Ectodermal cell (in vitro differentiated cells): ENCODE data around the gene KNDC1.

Source experiments
- H3K27ac ChIP-seq: 2 replicates; pipeline ENCODE4 v1.7.0; 2013; ENCODE audit warnings: mild to moderate bottlenecking, low read depth, low read length; ENCODE audit not compliant: insufficient read depth, poor library complexity, severe bottlenecking
- H3K27me3 ChIP-seq: 2 replicates; pipeline ENCODE4 v1.7.0; 2013; ENCODE audit warnings: mild to moderate bottlenecking, low read length; ENCODE audit not compliant: insufficient read depth, control insufficient read depth, poor library complexity, severe bottlenecking
- H3K36me3 ChIP-seq: one replicate; pipeline ENCODE4 v1.7.0; 2013; ENCODE audit warnings: low read length; ENCODE audit not compliant: control insufficient read depth, insufficient read depth
- H3K4me1 ChIP-seq: one replicate; pipeline ENCODE4 v1.7.0; 2013; ENCODE audit warnings: low read length; ENCODE audit not compliant: control insufficient read depth, insufficient read depth
- H3K4me3 ChIP-seq: 2 replicates; pipeline ENCODE4 v1.7.0; 2013; ENCODE audit warnings: low read depth, low read length, control low read depth; ENCODE audit not compliant: insufficient read depth
- H3K9me3 ChIP-seq: 2 replicates; pipeline ENCODE4 v1.7.0; 2013; ENCODE audit warnings: mild to moderate bottlenecking, low read length, moderate library complexity; ENCODE audit not compliant: control insufficient read depth
- WGBS, 2 experiments: methylation state at CpG; one replicate each; pipeline ENCODE4 v1.1.7; 2013; ENCODE audit warnings: missing lambda C conversion rate in 2 of 2; 5-methylcytosine and 5-hydroxymethylcytosine counted together

Gene KNDC1

DNA sequence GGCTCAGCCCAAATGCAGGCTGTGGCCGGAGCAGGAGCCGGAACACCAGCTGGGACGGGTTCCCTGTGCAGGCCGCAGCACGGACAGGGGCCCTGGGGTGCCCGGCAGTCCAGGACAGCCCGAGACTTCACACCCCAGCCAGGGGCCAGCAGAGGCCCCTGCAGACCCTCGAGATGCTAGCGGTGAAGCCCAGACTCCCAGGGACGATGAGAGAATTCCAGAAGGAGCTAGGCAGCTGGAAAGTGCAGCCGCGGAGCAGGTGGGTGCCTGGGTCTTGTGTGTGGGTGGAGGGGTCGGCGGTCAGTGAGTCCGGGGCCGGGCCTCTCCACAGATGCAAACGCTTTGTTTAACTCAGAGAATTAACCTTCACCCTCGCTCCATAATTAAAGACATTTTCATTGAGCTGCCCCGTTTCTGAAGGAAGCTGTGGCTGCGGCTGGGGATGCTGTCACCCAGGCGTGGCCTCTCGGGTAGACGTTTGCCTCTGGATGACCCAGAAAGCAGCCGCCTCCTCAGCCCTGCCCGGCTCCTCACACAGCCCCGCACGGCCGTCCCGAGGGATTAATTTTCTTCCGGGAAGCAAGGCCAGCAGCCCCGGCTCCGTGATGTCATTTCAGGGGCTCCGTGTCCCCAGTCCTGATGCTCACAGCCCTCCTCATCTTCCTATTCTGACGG is 26.5 kb downstream of the KNDC1 start:
- Histone ChIP-seq H3K27ac (no peak overlapping the region), H3K9me3 (no peaks in the 10 kb centered on the region), H3K27me3 (no peaks in the 10 kb centered on the region), H3K36me3 (no peaks in the 10 kb centered on the region), H3K4me3 (no peak overlapping the region), H3K4me1 (peaks cover 10% of the 10 kb centered on the region)
- WGBS, 2 experiments: 91 to 93% methylated on average over 34 of the region's 34 CpGs

GRCh38 chr10:133187091-133187905 is 27.3 kb downstream of the KNDC1 start:
- WGBS, 2 experiments: 92 to 93% methylated on average over 35 to 38 of the region's 38 CpGs
- H3K36me3 ChIP-seq: no peaks in the 10 kb centered on the region
- H3K27me3 ChIP-seq: no peaks in the 10 kb centered on the region
- H3K27ac ChIP-seq: no peak overlapping the region
- no peak overlapping the region for H3K4me3 ChIP-seq
- H3K4me1 ChIP-seq: peaks cover 10% of the 10 kb centered on the region
- H3K9me3 ChIP-seq: no peaks in the 10 kb centered on the region

DNA sequence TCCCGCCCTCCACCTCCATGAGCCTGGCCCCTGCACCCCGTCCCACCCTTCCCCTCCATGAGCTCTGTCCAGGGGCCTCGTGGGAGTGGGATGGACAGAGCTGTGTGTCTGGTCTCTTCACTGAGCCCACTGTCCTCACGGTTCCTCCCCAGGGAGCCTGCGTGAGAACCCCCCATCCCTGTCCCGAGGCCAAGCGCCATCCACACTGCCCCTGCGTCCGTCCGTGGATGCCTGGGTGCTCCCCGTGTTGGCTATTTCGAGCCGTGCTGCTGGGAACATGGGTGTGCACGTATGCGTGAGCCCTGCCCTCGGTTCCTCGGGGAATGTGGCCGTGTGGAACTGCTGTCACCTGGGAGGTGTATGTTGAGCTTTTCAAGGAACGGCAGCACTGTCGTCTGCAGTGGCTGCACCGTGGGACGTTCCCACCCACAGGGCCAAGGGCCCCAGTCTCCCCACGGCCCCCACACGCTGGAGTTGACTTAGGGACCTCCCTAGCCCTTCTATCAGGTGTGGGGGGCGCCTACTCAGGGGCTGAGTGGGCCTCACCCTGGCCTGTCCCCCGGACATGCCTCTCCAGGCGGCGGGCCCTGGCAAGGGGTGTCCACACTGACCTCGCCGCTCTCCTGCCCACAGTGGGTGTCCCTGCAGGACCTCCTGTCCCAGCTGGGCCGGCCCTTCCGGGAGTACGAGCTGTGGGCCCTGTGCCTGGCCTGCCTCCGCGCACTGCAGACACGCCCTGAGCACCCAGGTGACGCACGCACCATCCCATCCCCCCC is 28.1 kb downstream of the KNDC1 start:
- 91 to 93% methylated on average over 37 to 38 of the region's 38 CpGs for WGBS, 2 experiments
- no peaks in the 10 kb centered on the region for H3K36me3 ChIP-seq
- H3K27ac ChIP-seq: no peak overlapping the region
- no peaks in the 10 kb centered on the region for H3K27me3 ChIP-seq
- peaks cover 10% of the 10 kb centered on the region for H3K4me1 ChIP-seq
- no peaks in the 10 kb centered on the region for H3K9me3 ChIP-seq
- no peak overlapping the region for H3K4me3 ChIP-seq

- WGBS, 2 experiments: 95 to 96% methylated on average over 22 of the region's 22 CpGs
- H3K4me3 ChIP-seq: no peak overlapping the region
- H3K4me1 ChIP-seq: peaks cover 10% of the 10 kb centered on the region
- H3K36me3 ChIP-seq: no peaks in the 10 kb centered on the region
- H3K27me3 ChIP-seq: no peaks in the 10 kb centered on the region
- H3K9me3 ChIP-seq: no peaks in the 10 kb centered on the region
- no peak overlapping the region for H3K27ac ChIP-seq
Measured at GRCh38 chr10:133189256-133189655, 29.2 kb downstream of the KNDC1 start.

GRCh38 chr10:133189726-133190125 is 29.7 kb downstream of the KNDC1 start:
- Histone ChIP-seq H3K27me3 (no peaks in the 10 kb centered on the region), H3K36me3 (no peaks in the 10 kb centered on the region), H3K27ac (no peak overlapping the region), H3K4me1 (peaks cover 10% of the 10 kb centered on the region), H3K4me3 (no peak overlapping the region), H3K9me3 (no peaks in the 10 kb centered on the region)
- 95 to 96% methylated on average over 14 of the region's 14 CpGs for WGBS, 2 experiments

GRCh38 chr10:133190225-133190624 is 30.2 kb downstream of the KNDC1 start:
- no peak overlapping the region for H3K27ac ChIP-seq
- no peaks in the 10 kb centered on the region for H3K27me3 ChIP-seq
- H3K36me3 ChIP-seq: no peaks in the 10 kb centered on the region
- 94% methylated on average over 10 of the region's 10 CpGs for WGBS, 2 experiments
- no peaks in the 10 kb centered on the region for H3K9me3 ChIP-seq
- H3K4me1 ChIP-seq: peaks cover 10% of the 10 kb centered on the region
- H3K4me3 ChIP-seq: no peak overlapping the region

DNA sequence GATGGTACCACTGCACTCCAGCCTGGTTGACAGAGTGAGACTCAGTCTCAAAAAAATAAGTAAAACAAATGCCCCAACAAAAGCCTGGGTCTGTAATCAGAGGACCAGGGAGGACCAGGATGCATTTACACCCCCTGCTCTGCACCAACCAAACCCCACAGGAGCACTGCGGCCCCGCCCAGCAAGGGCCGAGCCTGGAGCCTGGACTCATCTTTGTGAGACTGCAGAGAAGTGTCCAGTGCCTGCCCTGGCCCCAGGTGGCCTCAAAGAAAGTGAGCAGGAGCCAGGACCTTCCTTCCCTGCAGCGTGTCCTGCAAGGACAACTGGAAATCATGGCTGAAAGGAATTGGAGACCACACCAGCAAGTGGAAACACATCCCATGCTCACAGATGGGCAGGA is 31.6 kb downstream of the KNDC1 start:
- Histone ChIP-seq H3K4me1 (peaks cover 2% of the 10 kb centered on the region), H3K27ac (no peak overlapping the region), H3K4me3 (no peak overlapping the region), H3K27me3 (no peaks in the 10 kb centered on the region), H3K36me3 (no peaks in the 10 kb centered on the region), H3K9me3 (no peaks in the 10 kb centered on the region)
- WGBS, 2 experiments: 90 to 97% methylated on average over 4 of the region's 4 CpGs

GRCh38 chr10:133194151-133194550 is 34.1 kb downstream of the KNDC1 start:
- H3K27me3 ChIP-seq: no peaks in the 10 kb centered on the region
- H3K9me3 ChIP-seq: no peaks in the 10 kb centered on the region
- H3K4me1 ChIP-seq: no peaks in the 10 kb centered on the region
- H3K27ac ChIP-seq: no peak overlapping the region
- whole genome bisulfite sequencing, 2 experiments: 94 to 96% methylated on average over 3 of the region's 4 CpGs
- no peak overlapping the region for H3K4me3 ChIP-seq
- H3K36me3 ChIP-seq: no peaks in the 10 kb centered on the region

DNA sequence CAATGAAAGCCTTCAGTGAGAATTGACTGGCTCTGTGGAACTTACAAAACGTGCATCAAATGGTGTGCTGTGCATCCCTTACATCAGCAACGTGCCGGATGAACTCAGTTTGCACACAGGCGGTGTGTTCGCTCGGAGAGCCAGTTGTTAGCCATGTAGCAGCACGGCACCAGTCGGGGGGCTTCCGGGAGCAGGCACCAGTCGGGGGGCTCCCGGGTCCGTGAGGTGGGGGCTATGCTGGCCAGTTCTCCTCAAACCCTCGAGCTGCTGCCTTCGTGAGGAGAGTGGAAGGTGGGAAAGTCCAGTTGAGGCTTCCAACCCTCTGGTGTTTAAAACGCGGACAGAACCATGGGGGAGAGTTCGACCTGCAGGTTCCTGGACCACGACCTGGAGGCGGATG is 35.1 kb downstream of the KNDC1 start:
- Histone ChIP-seq H3K4me1 (peaks cover 5% of the 10 kb centered on the region), H3K27ac (no peak overlapping the region), H3K27me3 (no peaks in the 10 kb centered on the region), H3K4me3 (no peak overlapping the region), H3K9me3 (no peaks in the 10 kb centered on the region), H3K36me3 (no peaks in the 10 kb centered on the region)
- 90% methylated on average over 19 of the region's 19 CpGs for WGBS, 2 experiments

DNA sequence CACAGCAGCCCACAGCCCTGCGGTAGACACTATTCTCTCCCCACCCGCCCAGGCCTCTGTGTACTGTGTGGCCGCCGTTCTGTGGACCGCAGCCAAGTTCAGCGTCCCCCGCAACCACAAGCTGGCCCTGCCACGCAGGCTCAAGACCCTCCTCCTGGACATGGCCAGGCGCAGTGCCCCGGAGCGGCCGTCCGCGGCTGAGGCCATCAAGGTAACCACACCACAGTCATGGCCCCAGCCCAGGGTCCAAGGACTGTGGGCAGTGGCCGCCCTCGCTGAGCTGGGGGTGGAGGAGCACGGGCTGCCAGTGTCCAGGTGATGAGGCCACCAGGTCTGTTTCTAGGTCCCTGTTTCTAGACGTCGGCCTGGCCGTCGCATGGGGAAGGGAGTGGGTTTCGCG is 35.6 kb downstream of the KNDC1 start:
- Histone ChIP-seq H3K27me3 (no peaks in the 10 kb centered on the region), H3K27ac (no peak overlapping the region), H3K9me3 (no peaks in the 10 kb centered on the region), H3K4me3 (no peak overlapping the region), H3K4me1 (peaks cover 11% of the 10 kb centered on the region), H3K36me3 (no peaks in the 10 kb centered on the region)
- 96% methylated on average over 23 of the region's 23 CpGs for WGBS, 2 experiments
